ES-I3 (cell line): Measurements from ENCODE around the gene PCSK4.
"Not testable (repeated sequence)": the region's sequence is repeated elsewhere in the genome, so short reads cannot be mapped to it uniquely, and the experiment has no call there.

Experiments
- H3K36me3 ChIP-seq: 2 replicates; pipeline ENCODE4 v1.6.1; 2013; ENCODE audit warnings: mild to moderate bottlenecking, low read length, control low read depth, moderate library complexity; ENCODE audit not compliant: insufficient read depth
- H3K4me1 ChIP-seq: 2 replicates; pipeline ENCODE4 v1.6.1; 2013; ENCODE audit warnings: mild to moderate bottlenecking, control low read depth, low read length; ENCODE audit not compliant: insufficient read depth
- H3K9ac ChIP-seq: 2 replicates; pipeline ENCODE4 v1.6.1; 2013; ENCODE audit warnings: low read depth, mild to moderate bottlenecking, low read length, moderate library complexity
- H3K9me3 ChIP-seq: 2 replicates; pipeline ENCODE4 v1.6.1; 2013; ENCODE audit warnings: mild to moderate bottlenecking, low read length, moderate library complexity; ENCODE audit not compliant: control insufficient read depth, insufficient read depth

The PCSK4 gene

GRCh38 chr19:1447504-1447903 is 42.6 kb downstream of the PCSK4 start:
- Histone ChIP-seq H3K9ac (no peak overlapping the region), H3K9me3 (no peaks in the 10 kb centered on the region), H3K36me3 (no peaks in the 10 kb centered on the region; the same call in 1 of the 2 replicates), H3K4me1 (peaks cover 6% of the 10 kb centered on the region; the same call in 1 of the 2 replicates)

GRCh38 chr19:1446713-1447481 is 43.3 kb downstream of the PCSK4 start:
- peaks cover 6% of the 10 kb centered on the region; the same call in 1 of the 2 replicates for H3K4me1 ChIP-seq
- no peaks in the 10 kb centered on the region for H3K9me3 ChIP-seq
- H3K36me3 ChIP-seq: no peaks in the 10 kb centered on the region; the same call in 1 of the 2 replicates
- H3K9ac ChIP-seq: peak overlapping the region; percentile 31; the same call in 1 of the 2 replicates

- Histone ChIP-seq H3K36me3 (peaks cover 2% of the 10 kb centered on the region), H3K9ac (peak overlapping the region; percentile 31; the same call in 1 of the 2 replicates), H3K4me1 (peaks cover 6% of the 10 kb centered on the region; the same call in 1 of the 2 replicates), H3K9me3 (no peaks in the 10 kb centered on the region)
Observed at GRCh38 chr19:1445932-1446712, 44.0 kb downstream of the PCSK4 start.

- no peaks in the 10 kb centered on the region for H3K9me3 ChIP-seq
- H3K36me3 ChIP-seq: peaks cover 10% of the 10 kb centered on the region
- peak overlapping the region; percentile 54 for H3K9ac ChIP-seq
- peaks cover 7% of the 10 kb centered on the region; the same call in 1 of the 2 replicates for H3K4me1 ChIP-seq
Observed at GRCh38 chr19:1445185-1445931, 44.8 kb downstream of the PCSK4 start.

GRCh38 chr19:1441677-1442438 is 48.3 kb downstream of the PCSK4 start:
- no peaks in the 10 kb centered on the region for H3K9me3 ChIP-seq
- H3K4me1 ChIP-seq: peaks cover 8% of the 10 kb centered on the region; the same call in 1 of the 2 replicates
- no peak overlapping the region for H3K9ac ChIP-seq
- peaks cover 13% of the 10 kb centered on the region for H3K36me3 ChIP-seq

GRCh38 chr19:1441022-1441426 is 49.1 kb downstream of the PCSK4 start:
- H3K4me1 ChIP-seq: peaks cover 8% of the 10 kb centered on the region; the same call in 1 of the 2 replicates
- H3K9ac ChIP-seq: no peak overlapping the region
- peaks cover 13% of the 10 kb centered on the region for H3K36me3 ChIP-seq
- no peaks in the 10 kb centered on the region for H3K9me3 ChIP-seq

- Histone ChIP-seq H3K36me3 (peaks cover 13% of the 10 kb centered on the region), H3K9ac (no peak overlapping the region), H3K4me1 (peaks cover 8% of the 10 kb centered on the region; the same call in 1 of the 2 replicates), H3K9me3 (no peaks in the 10 kb centered on the region)
Observed at GRCh38 chr19:1440418-1440801, 49.7 kb downstream of the PCSK4 start.

GRCh38 chr19:1439525-1440417 is 50.4 kb downstream of the PCSK4 start:
- H3K4me1 ChIP-seq, H3K9me3 ChIP-seq: not testable (repeated sequence)
- peaks cover 13% of the 10 kb centered on the region for H3K36me3 ChIP-seq
- H3K9ac ChIP-seq: peak overlapping the region; percentile 87

GRCh38 chr19:1438933-1439354 is 51.2 kb downstream of the PCSK4 start:
- Histone ChIP-seq H3K36me3 (peaks cover 16% of the 10 kb centered on the region), H3K9ac (peak overlapping the region; percentile 87), H3K9me3 (no peaks in the 10 kb centered on the region), H3K4me1 (peaks cover 5% of the 10 kb centered on the region; the same call in 1 of the 2 replicates)

- Histone ChIP-seq H3K9me3 (no peaks in the 10 kb centered on the region), H3K36me3 (peaks cover 16% of the 10 kb centered on the region), H3K4me1 (peaks cover 2% of the 10 kb centered on the region; the same call in 1 of the 2 replicates), H3K9ac (peak within 1 kb of the TSS; percentile 87)
Observed at GRCh38 chr19:1438035-1438932, 51.9 kb downstream of the PCSK4 start, which contains the start of gene RPS15. RPS15 (plus strand) TSS chr19:1438396; CDS start chr19:1438426, 30 bp downstream.

- Histone ChIP-seq H3K9me3 (no peaks in the 10 kb centered on the region), H3K36me3 (peaks cover 19% of the 10 kb centered on the region), H3K9ac (peak overlapping the region; percentile 24; the same call in 1 of the 2 replicates), H3K4me1 (peaks cover 2% of the 10 kb centered on the region; the same call in 1 of the 2 replicates)
Observed at GRCh38 chr19:1437609-1438008, 52.5 kb downstream of the PCSK4 start.
